NCI-H1417 treated with DMSO at 0.1 percent for 48 hours (cell line): ENCODE results near the gene CNDP1.
"Not testable (repeated sequence)": the region's sequence is repeated elsewhere in the genome, so short reads cannot be mapped to it uniquely, and the experiment has no call there.

Source experiments
- DNase-seq: peaks from one replicate; lab custom pipeline; 2025; lab: John Stamatoyannopoulos, UW

CNDP1 gene

DNA sequence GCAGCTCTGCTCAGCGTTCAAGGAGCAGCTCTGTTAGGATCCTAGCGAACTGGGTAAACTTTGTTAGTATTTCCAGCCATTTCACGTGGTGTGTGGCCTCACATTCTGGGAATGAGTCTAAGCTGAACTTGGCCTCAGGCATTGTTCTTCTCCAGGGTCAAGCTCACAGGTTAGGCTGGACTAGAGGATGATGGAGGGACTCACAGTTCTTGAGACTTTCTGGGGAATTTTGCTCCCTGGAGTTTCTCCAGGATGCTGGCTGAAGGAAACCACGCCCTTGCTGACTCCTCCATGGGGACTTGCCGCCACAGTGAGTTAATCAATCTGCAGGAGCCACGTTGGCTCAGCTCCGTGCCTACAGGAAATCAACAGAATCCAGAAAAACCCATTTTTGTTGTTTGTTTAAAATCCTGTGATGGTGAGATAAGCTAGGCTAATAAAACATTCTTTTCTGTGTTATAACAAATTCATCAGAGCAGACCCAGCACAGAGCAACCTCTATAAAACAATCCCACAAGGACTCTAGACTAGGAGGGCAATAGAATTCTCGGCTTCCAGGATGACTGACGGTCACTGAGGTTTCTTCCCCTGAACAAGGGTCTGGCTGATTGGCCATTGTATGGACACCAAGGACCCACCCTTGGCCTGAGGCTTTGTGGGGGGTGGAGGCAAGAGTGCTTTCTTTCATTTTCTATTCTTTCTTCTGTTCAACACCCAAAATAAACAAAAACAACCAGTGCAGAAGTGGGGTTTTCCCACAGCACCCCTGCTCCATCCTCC, 12.6 kb downstream of the CNDP1 start:
- no peak for DNase-seq

DNA sequence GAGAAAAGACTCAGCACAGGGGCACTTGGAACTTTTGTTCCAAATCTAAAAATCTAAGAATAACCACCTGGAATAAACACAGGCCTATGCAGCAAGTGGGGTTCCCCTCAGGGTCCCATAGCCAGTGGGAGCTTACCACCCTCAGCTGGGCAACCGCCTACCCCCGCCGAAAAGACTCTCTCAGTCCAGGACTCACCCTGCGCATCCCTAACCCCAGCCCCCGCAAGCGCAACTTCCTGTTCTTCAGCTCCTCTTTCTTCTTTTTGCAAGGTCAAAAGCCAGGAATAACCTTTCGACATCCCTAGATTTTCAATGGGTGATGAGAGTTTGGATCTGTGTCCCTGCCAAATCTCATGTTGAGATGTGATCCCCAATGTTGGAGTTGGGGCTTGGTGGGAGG, 13.6 kb downstream of the CNDP1 start:
- DNase-seq = no peak

DNA sequence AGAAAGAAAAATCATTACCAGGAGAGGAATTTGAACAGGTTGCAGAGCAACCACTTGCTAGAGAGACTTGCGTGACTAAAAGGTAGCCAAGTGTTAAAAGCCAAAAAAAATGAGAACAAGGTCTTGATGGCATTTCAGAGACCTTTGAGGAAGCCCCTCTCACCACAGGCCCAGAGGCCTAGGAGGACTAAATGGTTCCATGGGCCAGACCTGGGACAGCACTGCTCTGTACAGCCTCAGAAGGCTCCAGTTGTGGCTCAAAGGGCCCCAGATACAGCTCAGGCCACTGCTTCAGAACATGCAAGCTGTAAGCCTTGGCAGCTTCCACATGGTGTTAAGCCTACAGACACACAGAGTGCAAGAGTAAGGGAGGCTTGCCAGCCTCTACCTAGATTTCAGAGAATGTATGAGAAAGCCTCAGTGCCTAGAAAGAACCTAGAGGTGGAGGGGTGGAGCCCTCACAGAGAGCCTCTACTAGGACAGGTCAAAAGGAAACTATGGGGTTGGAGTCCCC, 15.3 kb downstream of the CNDP1 start:
- DNase-seq = no peak

DNA sequence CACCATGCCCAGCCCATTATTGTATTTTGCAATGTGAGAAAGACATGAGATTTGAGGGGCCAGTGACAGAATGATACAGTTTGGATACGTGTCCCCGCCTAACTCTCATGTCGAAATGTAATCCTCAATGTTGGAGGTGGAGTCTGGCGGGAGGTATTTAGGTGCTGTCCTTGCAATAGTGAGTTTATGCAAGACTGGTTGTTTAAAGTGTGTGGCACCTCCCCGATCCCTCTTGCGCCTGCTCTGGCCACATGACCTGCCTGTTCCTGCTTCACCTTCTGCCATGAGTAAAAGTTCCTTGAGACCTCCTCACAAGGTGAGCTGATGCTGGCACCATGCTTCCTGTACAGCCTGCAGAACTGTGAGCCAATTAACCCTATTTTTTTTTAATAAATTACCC, 16.6 kb downstream of the CNDP1 start:
- DNase-seq = no peak

DNA sequence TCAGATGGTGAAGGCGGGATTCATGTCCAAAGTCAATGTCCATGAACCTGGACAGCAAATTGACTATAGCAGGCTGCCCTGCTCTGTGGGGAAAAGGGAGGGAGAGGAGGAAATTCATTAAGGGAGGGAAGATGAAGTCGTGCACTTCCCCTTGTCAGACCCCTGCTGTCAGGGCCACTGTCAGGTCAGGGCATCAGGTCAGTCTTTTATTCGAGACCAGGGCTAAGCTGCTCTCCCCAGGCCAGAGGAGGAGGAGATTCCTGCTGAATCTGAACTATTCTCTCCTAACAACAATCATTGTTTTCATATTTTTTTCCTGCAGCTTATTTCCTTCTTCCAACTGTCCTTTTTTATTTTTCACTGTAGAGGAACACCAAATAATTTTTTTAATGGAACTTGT, 17.2 kb downstream of the CNDP1 start:
- no peak for DNase-seq

DNA sequence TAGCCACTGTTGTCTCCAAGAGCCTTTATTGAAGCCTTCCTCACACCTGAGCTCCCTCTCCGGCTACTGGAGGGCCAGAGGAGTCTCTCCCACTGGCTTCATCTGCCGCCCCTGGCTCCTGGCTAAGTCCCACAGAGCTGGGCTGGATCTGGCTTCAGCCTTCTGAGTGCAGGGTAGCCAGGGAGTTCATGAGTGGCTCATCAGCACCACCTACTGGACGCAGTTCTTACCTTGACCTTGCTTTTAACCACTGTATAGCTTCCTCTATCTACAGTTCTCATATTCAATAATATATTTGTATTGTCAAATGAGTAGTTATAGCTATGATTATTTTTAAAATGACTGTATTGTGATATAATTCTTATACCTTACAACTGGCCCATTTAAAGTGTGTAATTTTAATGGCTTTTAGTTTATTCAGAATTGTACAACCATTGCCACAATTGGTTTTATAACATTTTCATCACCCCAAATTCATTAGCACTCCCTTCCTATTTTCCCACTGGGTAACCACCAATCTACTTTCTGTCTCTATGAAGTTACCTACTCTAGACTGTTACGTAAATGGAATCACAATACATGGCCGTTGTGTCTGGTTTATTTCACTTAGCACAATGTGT, 17.7 kb downstream of the CNDP1 start:
- peak; percentile 88 for DNase-seq

DNA sequence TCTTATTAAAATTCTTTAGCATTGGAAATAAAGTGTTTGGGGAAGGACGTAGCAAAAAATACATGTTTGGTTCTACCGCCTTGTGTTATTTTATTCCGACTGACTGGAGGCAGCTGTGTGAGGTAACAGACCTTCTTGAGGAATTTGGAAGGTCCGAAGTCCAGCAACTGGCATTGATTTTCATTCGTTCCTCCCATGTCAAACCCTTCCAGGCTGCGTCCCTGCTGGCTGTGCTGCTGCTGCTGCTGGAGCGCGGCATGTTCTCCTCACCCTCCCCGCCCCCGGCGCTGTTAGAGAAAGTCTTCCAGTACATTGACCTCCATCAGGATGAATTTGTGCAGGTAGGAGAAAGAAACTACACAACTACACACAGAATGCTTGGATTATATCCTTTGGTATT, 21.8 kb downstream of the CNDP1 start:
- DNase-seq = no peak

DNA sequence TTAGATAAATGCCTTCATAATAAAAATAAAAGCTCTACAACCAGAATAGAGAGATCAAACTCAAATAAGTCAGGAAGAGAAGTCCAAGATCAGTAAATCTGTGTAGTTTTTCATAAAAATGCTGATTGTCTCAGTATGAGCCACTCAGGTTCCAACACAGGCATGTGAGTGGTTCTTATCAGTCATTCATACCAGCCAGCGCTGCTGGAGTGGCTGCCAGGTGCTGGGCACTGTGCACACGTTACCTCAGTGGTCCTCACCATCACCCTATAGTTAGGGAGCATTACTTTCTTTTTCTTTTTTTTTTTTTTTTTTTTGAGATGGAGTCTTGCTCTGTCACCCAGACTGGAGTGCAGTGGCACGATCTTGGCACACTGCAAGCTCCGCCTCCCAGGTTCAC, 23.8 kb downstream of the CNDP1 start:
- no peak for DNase-seq

DNA sequence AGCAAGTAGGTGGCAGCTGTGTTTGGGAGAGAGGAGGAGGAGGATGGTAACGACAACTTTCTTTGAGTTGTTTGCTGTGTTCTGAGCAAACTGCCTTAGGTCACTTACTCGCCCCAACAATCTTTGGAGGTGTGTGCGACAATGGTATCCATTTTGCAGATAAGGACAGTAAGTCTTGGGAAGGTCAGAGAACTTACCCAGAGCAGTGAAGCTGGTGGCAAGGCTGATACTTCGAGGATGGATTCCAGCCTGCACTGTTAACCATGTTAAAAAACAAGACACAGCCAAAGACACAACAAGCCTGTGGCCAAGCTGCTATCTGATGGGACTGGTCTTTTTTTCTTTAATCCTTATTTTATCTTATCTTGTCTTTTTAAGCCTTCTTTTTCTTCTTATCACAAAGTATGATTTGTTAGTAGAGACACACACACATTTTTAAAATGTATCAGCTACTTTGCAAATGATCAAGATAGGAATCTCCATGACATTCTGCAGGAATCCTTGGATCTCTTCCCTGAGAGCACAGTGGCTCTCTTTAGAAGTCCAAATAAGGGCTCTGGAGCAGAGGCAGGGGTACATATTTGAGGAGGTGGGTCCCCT, 27.9 kb downstream of the CNDP1 start:
- DNase-seq = no peak

DNA sequence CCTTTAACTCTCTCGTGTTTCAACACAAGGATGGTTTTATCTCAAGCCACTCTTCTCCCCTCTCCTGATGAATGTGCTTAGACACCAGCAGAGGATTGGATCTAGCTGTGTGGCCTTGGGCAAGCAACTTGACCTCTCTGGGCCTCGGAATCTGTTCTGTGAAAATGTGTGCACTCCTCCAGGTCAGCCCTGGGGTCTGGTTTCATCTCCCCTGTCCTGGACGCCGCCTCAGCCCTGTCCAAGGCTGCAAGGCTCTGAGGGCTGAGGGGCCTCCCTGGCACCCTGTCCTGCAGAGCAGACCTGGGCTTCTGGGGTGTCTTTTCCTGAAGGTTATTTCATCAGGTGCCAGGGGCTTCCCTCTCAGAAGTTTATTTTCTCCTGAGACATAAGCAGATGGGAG, 28.5 kb downstream of the CNDP1 start:
- no peak for DNase-seq

DNA sequence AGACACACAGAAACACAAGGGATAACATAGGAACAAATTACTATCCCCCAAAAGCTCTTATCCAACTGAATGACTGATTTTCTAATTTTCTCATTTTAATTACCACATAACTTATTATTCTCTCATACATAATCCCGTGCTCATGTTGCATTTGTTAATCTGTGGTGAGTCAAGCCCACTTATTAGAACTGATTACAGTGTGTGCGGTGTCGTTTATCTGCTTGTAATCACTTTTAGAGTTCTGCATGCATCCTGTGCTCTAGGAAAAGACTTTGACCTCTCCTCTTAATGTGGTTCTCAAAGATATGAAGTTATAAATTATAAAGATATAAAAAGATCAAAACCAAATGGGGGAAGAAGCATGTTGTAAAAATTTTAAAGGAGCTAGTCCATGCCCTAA, 29.7 kb downstream of the CNDP1 start:
- no peak for DNase-seq

DNA sequence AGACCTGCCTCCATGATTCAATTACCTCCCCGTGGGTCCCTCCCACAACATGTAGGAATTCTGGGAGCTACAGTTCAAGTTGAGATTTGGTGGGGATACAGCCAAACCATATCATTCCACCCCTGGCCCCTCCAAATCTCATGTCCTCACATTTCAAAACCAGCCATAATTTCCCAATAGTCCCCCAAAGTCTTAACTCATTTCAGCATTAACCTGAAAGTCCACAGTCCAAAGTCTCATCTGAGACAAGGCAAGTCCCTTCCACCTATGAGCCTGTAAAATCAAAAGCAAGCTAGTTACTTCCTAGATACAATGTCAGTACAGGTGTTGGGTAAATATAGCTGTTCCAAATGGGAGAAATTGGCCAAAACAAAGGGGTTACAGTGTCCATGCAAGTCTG, 30.9 kb downstream of the CNDP1 start:
- DNase-seq = not testable (repeated sequence)

DNA sequence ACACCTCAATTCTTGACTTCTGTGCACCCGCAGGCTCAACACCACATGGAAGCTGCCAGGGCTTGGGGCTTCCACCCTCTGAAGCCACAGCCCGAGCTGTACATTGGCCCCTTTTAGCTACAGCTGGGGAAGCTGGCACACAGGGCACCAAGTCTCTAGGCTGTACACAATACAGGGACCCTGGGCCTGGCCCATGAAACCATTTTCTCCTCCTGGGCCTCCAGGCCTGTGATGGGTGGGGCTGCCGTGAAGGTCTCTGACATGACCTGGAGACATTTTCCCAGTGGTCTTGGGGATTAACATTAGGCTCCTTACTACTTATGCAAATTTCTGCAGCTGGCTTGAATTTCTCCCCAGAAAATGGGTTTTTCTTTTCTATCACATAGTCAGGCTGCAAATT, 31.7 kb downstream of the CNDP1 start:
- not testable (repeated sequence) for DNase-seq

DNA sequence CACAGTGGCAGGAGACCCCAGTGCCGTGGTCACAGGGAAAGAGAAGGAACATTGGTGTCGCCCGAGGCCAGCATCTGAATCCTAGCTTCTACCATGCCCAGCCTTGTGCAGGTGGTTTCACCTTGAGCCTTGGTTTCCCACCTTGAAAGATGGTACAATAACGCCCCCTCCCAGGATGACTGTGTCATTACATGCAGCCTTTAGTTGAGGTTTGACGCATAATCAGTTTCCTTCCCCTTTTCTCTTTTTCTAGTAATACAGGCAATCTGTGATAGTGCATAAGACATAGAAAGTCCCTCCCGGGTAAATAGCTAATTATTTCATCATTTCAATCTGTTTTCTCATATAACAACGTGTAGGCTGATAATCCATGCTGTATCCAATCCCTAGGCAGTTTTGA, 33.5 kb downstream of the CNDP1 start:
- no peak for DNase-seq

DNA sequence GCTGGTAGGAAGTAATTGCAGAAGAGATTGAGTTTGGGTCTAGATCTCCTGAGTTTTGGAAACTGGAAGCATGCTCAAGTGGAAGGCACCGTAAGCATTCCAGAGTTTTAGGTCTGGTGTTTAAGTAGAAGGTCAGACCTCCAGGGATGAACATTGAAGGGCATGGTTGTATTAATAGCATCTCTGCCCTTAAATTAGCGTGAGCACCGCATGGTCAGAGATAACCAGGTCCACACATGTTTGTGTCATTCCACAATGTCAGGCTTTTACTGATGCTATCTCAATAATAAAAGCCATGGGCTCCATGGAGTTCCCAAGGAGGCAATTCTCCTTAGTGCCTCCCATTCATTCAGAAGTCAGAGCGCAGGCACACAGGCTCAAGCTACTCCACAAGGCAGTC, 35.1 kb downstream of the CNDP1 start:
- no peak for DNase-seq

DNA sequence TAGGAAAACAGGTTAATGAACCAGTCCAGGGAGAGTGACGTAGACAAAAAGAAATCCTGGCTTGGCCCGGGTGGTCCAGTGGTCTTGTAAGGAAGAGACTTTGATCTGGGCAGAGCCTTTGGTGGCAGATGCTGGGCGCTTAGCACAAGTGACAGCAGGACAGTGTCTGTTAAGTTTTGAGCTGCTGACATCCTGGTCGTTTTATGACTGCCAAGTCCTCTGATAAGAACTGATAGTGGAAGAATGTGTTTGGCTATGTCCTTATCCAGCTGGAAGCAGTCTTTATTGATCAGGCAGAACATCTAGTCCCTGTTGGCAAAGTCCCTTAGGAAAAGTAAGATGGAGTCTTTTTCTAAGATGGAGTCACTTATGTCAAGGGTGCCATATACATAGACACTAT, 36.0 kb downstream of the CNDP1 start:
- no peak for DNase-seq

DNA sequence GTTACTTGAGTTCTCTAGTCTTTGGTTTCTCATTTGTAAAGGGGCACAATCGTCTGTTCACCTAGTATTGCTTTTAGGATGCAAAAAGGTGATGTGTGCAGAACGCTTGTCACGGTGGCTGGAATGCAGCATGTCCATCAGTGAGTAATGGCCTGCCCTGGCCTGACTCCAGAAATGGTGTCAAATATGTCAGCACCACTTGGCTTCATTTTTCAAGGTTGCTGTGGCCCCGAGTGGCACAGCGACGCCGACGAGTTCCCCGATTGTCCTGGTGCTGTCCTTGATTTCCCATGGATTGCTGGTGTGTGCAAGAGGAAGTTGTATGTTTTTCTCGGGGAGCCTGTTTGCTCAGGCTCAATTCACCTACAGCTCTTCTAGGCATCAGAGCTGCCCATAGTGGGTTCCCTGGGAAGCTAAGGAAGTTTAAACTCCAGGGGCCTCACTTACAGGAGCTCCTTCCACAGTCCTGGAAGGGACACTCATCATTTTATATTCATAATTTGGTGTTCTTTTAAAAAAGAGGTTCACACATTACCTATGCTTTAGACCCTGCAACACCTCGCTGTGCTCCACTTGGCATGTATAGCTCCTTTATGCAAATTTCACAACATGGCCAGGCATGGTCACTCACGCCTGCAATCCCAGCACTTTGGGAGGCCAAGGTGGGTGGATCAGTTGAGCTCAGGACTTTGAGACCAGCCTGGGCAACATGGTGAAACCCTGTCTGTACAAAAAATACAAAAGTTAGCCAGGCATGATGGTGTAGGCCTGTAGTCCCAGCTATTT, 37.8 kb downstream of the CNDP1 start:
- no peak for DNase-seq

DNA sequence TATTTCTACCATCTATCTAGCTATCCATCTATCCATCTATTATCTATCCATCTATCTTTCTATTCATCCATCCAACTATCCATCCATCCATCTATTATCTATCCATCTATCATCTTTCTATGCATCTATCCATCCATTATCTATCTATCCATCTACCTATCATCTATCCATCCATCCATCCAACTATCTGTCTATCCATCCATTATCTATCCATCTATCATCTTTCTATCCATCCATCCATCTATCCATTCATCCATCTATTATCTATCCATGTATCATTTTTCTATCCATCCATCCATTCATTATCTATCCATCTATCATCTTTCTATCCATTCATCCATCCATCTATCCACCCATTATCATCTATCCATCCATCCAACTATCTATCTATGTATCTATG, 38.8 kb downstream of the CNDP1 start:
- no peak for DNase-seq

DNA sequence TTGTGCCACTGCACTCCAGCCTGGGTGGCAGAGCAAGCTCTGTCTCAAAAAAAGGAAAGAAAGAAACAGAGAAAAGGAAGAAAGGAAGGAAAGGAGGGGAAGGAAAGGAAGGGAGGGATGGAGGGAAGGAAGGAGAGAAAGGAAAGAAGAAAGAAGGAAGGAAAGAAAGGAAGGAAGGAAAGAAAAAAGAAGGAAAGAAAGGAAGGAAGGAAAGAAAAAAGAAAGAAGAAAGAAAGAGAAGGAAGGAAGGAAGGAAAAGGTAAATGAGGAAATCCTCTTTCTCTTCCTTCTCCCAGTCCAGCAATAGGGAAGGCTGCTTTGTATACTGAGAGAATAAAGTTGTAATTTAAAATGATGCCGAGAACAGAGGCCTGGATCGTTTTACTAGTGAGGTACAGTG, 40.6 kb downstream of the CNDP1 start:
- no peak for DNase-seq

DNA sequence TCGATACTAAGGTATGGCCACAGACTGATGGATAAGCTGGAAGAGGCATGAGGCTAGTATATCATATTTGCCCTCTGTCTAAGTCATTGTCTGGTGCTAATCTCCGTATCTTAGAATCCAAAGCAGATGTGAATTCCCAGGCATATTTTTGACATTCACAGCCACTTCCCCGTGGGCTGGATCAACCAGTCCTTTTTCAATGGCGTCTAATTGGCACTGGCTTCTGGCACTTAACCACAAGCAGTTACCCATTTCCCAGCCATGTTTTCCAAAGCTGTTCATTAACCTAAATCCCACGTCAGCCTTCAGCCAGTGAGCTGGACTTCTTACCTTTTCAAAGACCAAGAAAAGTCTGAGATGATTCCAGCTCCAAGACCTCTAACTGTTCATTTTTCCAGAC, 42.7 kb downstream of the CNDP1 start:
- DNase-seq = no peak

DNA sequence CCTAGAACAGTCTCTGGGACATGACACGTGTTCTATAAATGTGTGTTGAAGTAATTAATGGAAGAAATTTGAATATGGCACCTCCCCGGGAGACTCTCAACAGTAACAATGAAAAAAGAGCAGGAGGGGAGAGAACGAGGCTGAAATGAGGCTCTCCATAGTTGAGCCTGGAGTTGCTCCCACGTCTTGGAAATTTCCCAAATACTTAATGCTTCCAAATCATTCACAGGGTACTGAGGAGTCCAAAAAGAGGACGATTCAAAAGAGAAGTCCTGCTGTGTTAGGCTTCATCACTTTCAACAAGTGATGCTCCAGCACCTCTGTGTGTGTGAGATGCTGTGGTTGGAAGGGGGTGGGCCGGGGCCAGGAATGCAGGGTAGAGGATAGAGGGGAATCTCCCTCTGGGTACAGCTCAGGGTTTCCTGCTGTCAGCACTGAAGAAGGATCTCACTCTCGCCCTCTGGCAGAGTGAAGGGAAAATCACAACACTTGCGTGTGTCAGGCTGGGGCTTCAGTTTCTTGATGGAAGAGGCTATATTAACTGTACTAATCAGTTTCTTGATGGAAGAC, 45.3 kb downstream of the CNDP1 start:
- DNase-seq = no peak

DNA sequence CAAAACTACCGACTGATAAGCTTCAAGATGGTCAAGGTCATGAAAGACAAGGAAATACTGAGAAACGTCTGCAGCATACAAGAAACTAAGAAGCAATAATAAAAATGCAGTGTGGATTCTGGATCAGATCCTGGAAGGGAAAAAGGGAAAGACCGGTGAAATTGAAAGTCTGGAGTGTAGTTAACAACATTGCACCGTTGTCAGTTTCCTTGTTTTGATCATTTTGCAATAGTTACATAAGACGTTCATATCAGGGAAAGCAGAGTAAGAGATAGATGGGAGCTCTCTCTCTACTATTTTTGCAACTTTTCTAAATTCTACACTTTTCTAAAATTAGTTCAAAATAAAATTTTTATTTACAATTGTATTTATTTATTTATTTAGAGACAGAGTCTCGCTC, 48.3 kb downstream of the CNDP1 start:
- DNase-seq = no peak
